ENCODE results near the gene YAP1. TPM values are rescaled to one million over a fixed set of nuclear protein-coding genes. Genes with fewer than 3 reads are reported as not detected.

Gene YAP1
- total RNA-seq (2022; extraction: Qiagen RNA extraction), result 54.6 to 74.2 TPM (median 71.3 TPM) in 5 replicates

DNA sequence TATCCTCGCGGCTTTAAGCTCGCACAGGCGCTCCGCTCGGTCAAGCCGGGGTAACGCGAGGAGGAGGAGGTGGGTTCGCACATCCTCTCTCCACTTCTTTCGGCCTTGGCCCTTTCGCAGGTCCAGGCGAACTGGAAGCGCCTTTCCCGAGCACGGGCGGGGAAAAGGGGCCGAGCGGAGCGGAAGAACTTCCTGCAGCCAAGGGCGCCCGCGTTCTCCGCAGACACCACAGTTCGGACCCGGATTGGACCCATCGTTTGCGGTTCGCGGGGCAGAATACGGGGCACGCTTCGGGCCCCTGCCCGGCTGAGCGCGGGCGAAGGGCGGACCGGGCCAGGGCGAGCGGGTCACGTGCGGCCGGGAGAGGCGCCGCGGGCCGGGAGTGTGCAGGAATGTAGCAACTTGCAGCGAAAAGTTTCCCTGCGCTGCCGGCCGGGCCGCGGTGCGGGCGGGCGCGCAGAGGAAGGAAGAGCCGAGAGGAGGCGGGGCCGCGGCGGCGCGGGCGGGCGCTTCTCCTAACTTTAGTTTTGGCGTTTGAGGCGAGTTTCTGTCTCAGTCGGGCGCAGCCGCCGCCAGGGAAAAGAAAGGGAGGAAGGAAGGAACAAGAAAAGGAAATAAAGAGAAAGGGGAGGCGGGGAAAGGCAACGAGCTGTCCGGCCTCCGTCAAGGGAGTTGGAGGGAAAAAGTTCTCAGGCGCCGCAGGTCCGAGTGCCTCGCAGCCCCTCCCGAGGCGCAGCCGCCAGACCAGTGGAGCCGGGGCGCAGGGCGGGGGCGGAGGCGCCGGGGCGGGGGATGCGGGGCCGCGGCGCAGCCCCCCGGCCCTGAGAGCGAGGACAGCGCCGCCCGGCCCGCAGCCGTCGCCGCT is at the start of gene YAP1:
Gene YAP1 (plus strand): TSS at position 552 of the 865 bp plus-strand sequence. CDS start 402 bp downstream, outside the sequence.

Other genes starting within 250 kb of the YAP1 start
- 2.5 to 3.4 TPM (median 2.6 TPM) in 5 replicates for gene CEP126, start 195.4 kb upstream of the YAP1 start, total RNA-seq (2022; extraction: Qiagen RNA extraction)
- 0.06 to 0.14 TPM (median 0.11 TPM) in 4 of 5 replicates, not detected in the other for gene ANGPTL5, start 193.9 kb upstream of the YAP1 start, total RNA-seq (2022; extraction: Qiagen RNA extraction)
- 5.7 to 7.6 TPM (median 6.4 TPM) in 5 replicates for gene CFAP300, start 63.0 kb upstream of the YAP1 start, total RNA-seq (2022; extraction: Qiagen RNA extraction)
- gene BIRC3, start 207.0 kb downstream of the YAP1 start, total RNA-seq (2022; extraction: Qiagen RNA extraction), result 49.4 to 68.8 TPM (median 52.7 TPM) in 5 replicates
- 29.0 to 39.8 TPM (median 29.9 TPM) in 5 replicates for gene BIRC2, start 236.8 kb downstream of the YAP1 start, total RNA-seq (2022; extraction: Qiagen RNA extraction)